D721Med (cell line): Measurements from ENCODE around the gene TDRD1.

Experiments
- DNase-seq: peaks from one replicate; pipeline ENCODE4 v3.0.0; 2011; ENCODE audit warnings: low spot score; ENCODE audit not compliant: insufficient read length
- FAIRE-seq: peaks from 2 replicates; lab custom pipeline; 2011; peaks lifted over from hg19 to GRCh38; lab: Jason Lieb, UNC
- TF ChIP-seq, protein P1 (sequence below): IDR thresholded peaks from 2 replicates; pipeline ENCODE4 v1.5.1; 2012; ENCODE audit warnings: mild to moderate bottlenecking, control low read depth; ENCODE audit not compliant: insufficient read depth; ENCODE audit errors: missing control alignments

Gene TDRD1

DNA sequence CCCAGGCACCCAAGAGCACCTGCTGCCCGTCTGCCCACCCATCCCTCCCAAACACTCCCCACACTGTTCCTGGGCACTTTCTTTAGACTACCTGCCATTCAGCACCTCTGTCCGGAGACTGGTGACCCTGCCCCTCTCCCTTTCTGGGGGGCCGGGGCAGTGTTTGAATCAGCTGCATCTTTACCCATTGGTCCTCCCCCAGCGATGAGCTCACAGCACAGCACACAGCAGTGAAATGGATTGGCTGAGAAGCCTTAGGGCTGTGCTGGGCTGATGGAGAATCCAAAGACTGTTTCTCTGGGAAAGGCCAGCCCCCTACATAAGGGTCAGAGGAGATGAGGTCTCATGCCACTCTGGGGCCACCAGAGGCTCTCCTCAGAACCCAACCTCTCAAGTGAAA is 100.1 kb downstream of the TDRD1 start:
- TF ChIP-seq, protein P1, sequence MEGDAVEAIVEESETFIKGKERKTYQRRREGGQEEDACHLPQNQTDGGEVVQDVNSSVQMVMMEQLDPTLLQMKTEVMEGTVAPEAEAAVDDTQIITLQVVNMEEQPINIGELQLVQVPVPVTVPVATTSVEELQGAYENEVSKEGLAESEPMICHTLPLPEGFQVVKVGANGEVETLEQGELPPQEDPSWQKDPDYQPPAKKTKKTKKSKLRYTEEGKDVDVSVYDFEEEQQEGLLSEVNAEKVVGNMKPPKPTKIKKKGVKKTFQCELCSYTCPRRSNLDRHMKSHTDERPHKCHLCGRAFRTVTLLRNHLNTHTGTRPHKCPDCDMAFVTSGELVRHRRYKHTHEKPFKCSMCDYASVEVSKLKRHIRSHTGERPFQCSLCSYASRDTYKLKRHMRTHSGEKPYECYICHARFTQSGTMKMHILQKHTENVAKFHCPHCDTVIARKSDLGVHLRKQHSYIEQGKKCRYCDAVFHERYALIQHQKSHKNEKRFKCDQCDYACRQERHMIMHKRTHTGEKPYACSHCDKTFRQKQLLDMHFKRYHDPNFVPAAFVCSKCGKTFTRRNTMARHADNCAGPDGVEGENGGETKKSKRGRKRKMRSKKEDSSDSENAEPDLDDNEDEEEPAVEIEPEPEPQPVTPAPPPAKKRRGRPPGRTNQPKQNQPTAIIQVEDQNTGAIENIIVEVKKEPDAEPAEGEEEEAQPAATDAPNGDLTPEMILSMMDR = no peak
- DNase-seq (no peak), FAIRE-seq (no peak)

DNA sequence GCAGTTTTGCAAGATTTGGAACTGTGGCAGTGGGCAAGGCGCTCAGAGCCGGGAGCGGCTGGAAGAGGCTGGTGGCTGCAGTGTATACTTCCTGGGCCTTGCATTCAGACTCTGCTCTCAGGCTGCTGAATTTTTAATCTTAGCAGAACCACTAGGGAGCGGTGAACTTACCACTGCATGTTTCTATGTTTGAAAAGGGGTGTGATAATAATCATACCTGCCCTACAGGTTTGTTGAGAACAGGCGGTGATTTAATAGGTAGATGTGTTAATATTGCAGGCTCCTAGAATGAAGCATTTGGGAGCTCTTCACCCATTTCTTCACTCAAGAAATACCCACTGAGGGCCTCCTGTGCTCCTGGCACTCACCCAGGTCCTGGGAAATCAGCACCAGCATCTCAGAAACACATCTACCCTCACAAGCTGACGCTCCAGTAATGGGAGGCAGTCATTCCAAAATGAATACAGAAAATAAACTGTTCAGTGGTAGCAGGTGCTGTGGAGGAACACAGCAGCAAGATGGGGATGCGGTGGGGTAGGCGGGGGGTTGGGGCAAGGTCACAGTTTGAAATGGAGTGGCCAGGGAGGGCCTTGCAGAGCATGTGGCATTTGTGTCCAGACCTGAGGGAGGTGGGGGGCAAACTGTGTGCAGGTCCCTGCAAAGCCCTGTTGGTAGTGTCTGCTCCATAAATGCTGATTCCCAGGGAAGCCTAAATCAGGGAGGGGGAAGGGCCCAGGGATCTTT is 100.9 kb downstream of the TDRD1 start:
- TF ChIP-seq, protein P1 = no peak
- no peak for DNase-seq
- FAIRE-seq = no peak

DNA sequence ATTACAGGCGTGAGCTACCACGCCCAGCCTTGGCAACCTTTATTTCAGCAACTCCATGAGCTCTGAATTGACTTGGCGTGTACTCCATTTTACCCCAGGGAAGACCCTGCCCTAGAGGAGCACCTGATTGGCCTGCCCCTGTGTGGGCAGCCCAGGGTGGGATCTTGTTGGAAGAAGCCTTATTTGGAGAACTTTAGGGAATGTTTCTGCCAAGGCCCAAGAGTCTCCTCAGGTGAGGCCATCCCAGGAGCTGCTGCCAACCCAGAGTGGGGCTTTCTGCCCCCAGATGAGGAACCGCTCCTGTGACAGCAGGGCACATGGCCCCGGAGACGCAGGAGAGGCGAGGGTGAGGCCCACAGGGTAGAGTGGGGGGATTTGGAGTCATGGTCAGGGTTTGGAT is 101.9 kb downstream of the TDRD1 start:
- TF ChIP-seq, protein P1 = no peak
- FAIRE-seq (no peak), DNase-seq (no peak)

DNA sequence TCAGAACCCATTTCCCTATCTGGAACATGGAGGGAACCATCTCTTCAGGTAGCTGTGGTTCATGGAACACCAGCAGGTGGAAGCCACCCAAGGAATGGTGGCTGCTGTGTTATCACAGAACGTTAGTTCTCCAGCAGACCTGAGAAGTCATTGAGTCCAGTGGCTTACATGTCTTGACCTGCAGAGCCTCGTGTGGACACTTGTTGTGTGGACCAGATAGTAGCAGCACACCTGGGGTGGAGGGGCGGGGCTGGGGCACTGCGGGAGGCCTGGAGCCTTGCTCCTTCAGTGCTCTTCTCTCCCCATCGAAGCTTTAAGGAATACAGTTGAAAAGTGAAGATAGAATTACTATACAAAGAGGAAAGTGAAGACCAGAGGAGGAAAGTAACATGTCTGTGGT is 102.3 kb downstream of the TDRD1 start:
- DNase-seq = no peak
- FAIRE-seq = no peak

More for the DNA sequence above, 102.3 kb downstream of the TDRD1 start:
- TF ChIP-seq, protein P1 = no peak
